ENCODE measurements around the gene MYOCOS.

DNA sequence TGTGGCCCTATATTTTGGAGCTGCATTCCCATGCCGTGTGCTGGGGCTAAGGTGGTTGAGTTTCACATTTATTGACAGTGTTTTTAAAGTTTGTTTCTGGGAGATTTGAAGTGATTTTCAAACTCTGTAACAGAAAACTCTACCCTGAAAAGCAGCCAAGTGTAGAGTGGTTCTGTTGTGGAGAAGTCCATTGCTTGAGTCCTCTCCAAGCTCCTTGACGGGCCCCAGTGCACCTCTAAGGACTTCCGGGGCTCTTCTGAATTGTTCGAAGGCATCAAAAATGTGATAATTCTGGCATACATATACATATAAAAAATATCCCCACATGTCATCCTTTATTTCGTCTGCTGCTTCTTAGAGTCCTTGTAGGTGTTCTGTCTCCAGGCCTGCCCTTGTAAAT lies 5.0 kb downstream of the MYOCOS start:
- no peak for TF ChIP-seq POLR2A (IDR thresholded peaks at IDR 0.05)
- TF ChIP-seq, protein P1, sequence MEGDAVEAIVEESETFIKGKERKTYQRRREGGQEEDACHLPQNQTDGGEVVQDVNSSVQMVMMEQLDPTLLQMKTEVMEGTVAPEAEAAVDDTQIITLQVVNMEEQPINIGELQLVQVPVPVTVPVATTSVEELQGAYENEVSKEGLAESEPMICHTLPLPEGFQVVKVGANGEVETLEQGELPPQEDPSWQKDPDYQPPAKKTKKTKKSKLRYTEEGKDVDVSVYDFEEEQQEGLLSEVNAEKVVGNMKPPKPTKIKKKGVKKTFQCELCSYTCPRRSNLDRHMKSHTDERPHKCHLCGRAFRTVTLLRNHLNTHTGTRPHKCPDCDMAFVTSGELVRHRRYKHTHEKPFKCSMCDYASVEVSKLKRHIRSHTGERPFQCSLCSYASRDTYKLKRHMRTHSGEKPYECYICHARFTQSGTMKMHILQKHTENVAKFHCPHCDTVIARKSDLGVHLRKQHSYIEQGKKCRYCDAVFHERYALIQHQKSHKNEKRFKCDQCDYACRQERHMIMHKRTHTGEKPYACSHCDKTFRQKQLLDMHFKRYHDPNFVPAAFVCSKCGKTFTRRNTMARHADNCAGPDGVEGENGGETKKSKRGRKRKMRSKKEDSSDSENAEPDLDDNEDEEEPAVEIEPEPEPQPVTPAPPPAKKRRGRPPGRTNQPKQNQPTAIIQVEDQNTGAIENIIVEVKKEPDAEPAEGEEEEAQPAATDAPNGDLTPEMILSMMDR (IDR thresholded peaks at IDR 0.05) = no peak
- no peak for TF ChIP-seq POLR2AphosphoS5 (IDR thresholded peaks at IDR 0.05)
